T-helper 2 cell treated with Interferon-gamma antibody and Interleukin-4, amounts not matched to agents 100 ng/mL and 5 ng/mL, for 36 hours (primary cell): ENCODE measurements around the gene SHCBP1L. TPM values are rescaled to one million over a fixed set of nuclear protein-coding genes. Genes with fewer than 3 reads are reported as not detected.

Experiments
- total RNA-seq: library from RNA; stranded (reverse); gene quantifications from 2 replicates; pipeline ENCODE4 v1.2.3, GENCODE V29; 2022

Gene SHCBP1L
- total RNA-seq, 1 donor from 2014 or later, result not detected

Other genes starting within 250 kb of the SHCBP1L start
- 2.5 and 3.2 TPM in 2 replicates for gene NPL, start 163.4 kb downstream of the SHCBP1L start, total RNA-seq
- 257 and 261 TPM in 2 replicates for gene DHX9, start 113.8 kb downstream of the SHCBP1L start, total RNA-seq
- not detected in 2 replicates for gene LAMC1, start 70.3 kb upstream of the SHCBP1L start, total RNA-seq
- gene LAMC2, start 233.1 kb upstream of the SHCBP1L start, total RNA-seq, result 0.05 TPM in 1 of 2 replicates, not detected in the other